ENCODE measurements around the gene ZBED6.
"Not testable (repeated sequence)": the region's sequence is repeated elsewhere in the genome, so short reads cannot be mapped to it uniquely, and the experiment has no call there.

ZBED6 gene

GRCh38 chr1:203826175-203826574 is 30.8 kb downstream of the ZBED6 start:
- H2BK12ac ChIP-seq (ENCODE audit: low read length in 2 of 2) = no peak overlapping the region
- no peaks in the 10 kb centered on the region for H3K9me3 ChIP-seq (ENCODE audit: control insufficient read depth, low read length)

GRCh38 chr1:203828002-203828401 is 32.6 kb downstream of the ZBED6 start:
- Histone ChIP-seq H3K27me3 (ENCODE audit: control insufficient read depth in 1 of 2, insufficient read depth in 1 of 2, low read length in 2 of 2) (no peaks in the 10 kb centered on the region), H3K4me3 (ENCODE audit: insufficient read depth in 1 of 2, low read depth in 1 of 2, low read length in 2 of 2) (no peak overlapping the region), H3K4ac (ENCODE audit: low read depth in 1 of 2, low read length in 2 of 2) (no peak overlapping the region), H2AFZ (ENCODE audit: low read depth, low read length) (no peak overlapping the region), H3K18ac (ENCODE audit: low read depth in 1 of 2, low read length in 2 of 2) (no peak overlapping the region), H2AK5ac (ENCODE audit: low read length, severe bottlenecking) (no peak overlapping the region), H2BK15ac (ENCODE audit: low read depth, poor library complexity, severe bottlenecking) (no peak overlapping the region), H2BK12ac (ENCODE audit: low read length in 2 of 2) (no peak overlapping the region), H3K4me2 (ENCODE audit: low read length, poor library complexity, severe bottlenecking) (no peak overlapping the region), H4K91ac (ENCODE audit: low read length) (no peak overlapping the region), H2BK120ac (ENCODE audit: low read depth, low read length) (no peak overlapping the region), H4K8ac (ENCODE audit: low read length) (no peak overlapping the region), H3K36me3 (ENCODE audit: control insufficient read depth in 1 of 2, insufficient read depth in 2 of 2, low read depth in 1 of 2, low read length in 2 of 2) (peaks cover 22 to 88% of the 10 kb centered on the region in 2 experiments), H3K14ac (ENCODE audit: low read length in 2 of 2) (no peak overlapping the region), H3K23ac (ENCODE audit: low read length in 2 of 2) (no peak overlapping the region), H3K9me3 (ENCODE audit: control insufficient read depth, low read length) (no peaks in the 10 kb centered on the region), H3K79me1 (replicated peaks; ENCODE audit: low read length, poor library complexity, severe bottlenecking) (peaks cover 6% of the 10 kb centered on the region), H3K9ac (ENCODE audit: low read length) (no peak overlapping the region), H3K4me1 (ENCODE audit: control insufficient read depth, insufficient read depth, low read depth, low read length) (no peaks in the 10 kb centered on the region), H3K27ac (ENCODE audit: low read length, poor library complexity, severe bottlenecking) (no peak overlapping the region), H2BK5ac (ENCODE audit: low read depth, low read length, poor library complexity, severe bottlenecking) (no peak overlapping the region)
- over 99% methylated on average over 4 of the region's 5 CpGs for WGBS
- DNase-seq = no peak

More at GRCh38 chr1:203826175-203826574, 30.8 kb downstream of the ZBED6 start:
- Histone ChIP-seq H3K4ac (ENCODE audit: low read depth in 1 of 2, low read length in 2 of 2) (no peak overlapping the region), H4K91ac (ENCODE audit: low read length) (no peak overlapping the region), H3K79me1 (replicated peaks; ENCODE audit: low read length, poor library complexity, severe bottlenecking) (peaks cover 4% of the 10 kb centered on the region), H4K8ac (ENCODE audit: low read length) (no peak overlapping the region), H2BK15ac (ENCODE audit: low read depth, poor library complexity, severe bottlenecking) (no peak overlapping the region), H3K4me1 (ENCODE audit: control insufficient read depth, insufficient read depth, low read depth, low read length) (no peaks in the 10 kb centered on the region), H3K9ac (ENCODE audit: low read length) (no peak overlapping the region), H2BK5ac (ENCODE audit: low read depth, low read length, poor library complexity, severe bottlenecking) (no peak overlapping the region), H3K18ac (ENCODE audit: low read depth in 1 of 2, low read length in 2 of 2) (no peak overlapping the region), H2BK120ac (ENCODE audit: low read depth, low read length) (no peak overlapping the region), H2AK5ac (ENCODE audit: low read length, severe bottlenecking) (no peak overlapping the region), H3K36me3 (ENCODE audit: control insufficient read depth in 1 of 2, insufficient read depth in 2 of 2, low read depth in 1 of 2, low read length in 2 of 2) (peaks cover 23 to 87% of the 10 kb centered on the region in 2 experiments), H3K14ac (ENCODE audit: low read length in 2 of 2) (no peak overlapping the region), H3K27me3 (ENCODE audit: control insufficient read depth in 1 of 2, insufficient read depth in 1 of 2, low read length in 2 of 2) (no peaks in the 10 kb centered on the region), H3K4me3 (ENCODE audit: insufficient read depth in 1 of 2, low read depth in 1 of 2, low read length in 2 of 2) (no peak overlapping the region), H3K27ac (ENCODE audit: low read length, poor library complexity, severe bottlenecking) (no peak overlapping the region), H3K4me2 (ENCODE audit: low read length, poor library complexity, severe bottlenecking) (no peak overlapping the region), H3K23ac (ENCODE audit: low read length in 2 of 2) (no peak overlapping the region), H2AFZ (ENCODE audit: low read depth, low read length) (no peak overlapping the region)
- WGBS = no CpG with 5 or more reads among the region's 2 CpGs
- no peak for DNase-seq

GRCh38 chr1:203828503-203828902 is 33.1 kb downstream of the ZBED6 start:
- H2BK120ac ChIP-seq (ENCODE audit: low read depth, low read length) = no peak overlapping the region
- H3K27ac ChIP-seq (ENCODE audit: low read length, poor library complexity, severe bottlenecking) = no peak overlapping the region
- H3K9me3 ChIP-seq (ENCODE audit: control insufficient read depth, low read length) = no peaks in the 10 kb centered on the region
- H4K8ac ChIP-seq (ENCODE audit: low read length) = no peak overlapping the region
- no peak overlapping the region for H4K91ac ChIP-seq (ENCODE audit: low read length)
- no peaks in the 10 kb centered on the region for H3K27me3 ChIP-seq (ENCODE audit: control insufficient read depth in 1 of 2, insufficient read depth in 1 of 2, low read length in 2 of 2)
- no CpG with 5 or more reads among the region's 1 CpG for WGBS
- no peak overlapping the region for H2AFZ ChIP-seq (ENCODE audit: low read depth, low read length)
- H3K4me2 ChIP-seq (ENCODE audit: low read length, poor library complexity, severe bottlenecking) = no peak overlapping the region
- H2BK12ac ChIP-seq (ENCODE audit: low read length in 2 of 2) = no peak overlapping the region
- H2BK5ac ChIP-seq (ENCODE audit: low read depth, low read length, poor library complexity, severe bottlenecking) = no peak overlapping the region
- H3K14ac ChIP-seq (ENCODE audit: low read length in 2 of 2) = no peak overlapping the region
- H2AK5ac ChIP-seq (ENCODE audit: low read length, severe bottlenecking) = no peak overlapping the region
- no peak overlapping the region for H3K4ac ChIP-seq (ENCODE audit: low read depth in 1 of 2, low read length in 2 of 2)
- peaks cover 6% of the 10 kb centered on the region for H3K79me1 ChIP-seq (replicated peaks; ENCODE audit: low read length, poor library complexity, severe bottlenecking)
- H2BK15ac ChIP-seq (ENCODE audit: low read depth, poor library complexity, severe bottlenecking) = no peak overlapping the region
- H3K4me3 ChIP-seq (ENCODE audit: insufficient read depth in 1 of 2, low read depth in 1 of 2, low read length in 2 of 2) = no peak overlapping the region
- peak overlapping the region; percentile 63 for H3K9ac ChIP-seq (ENCODE audit: low read length)
- H3K23ac ChIP-seq (ENCODE audit: low read length in 2 of 2) = no peak overlapping the region
- peaks cover 22 to 85% of the 10 kb centered on the region in 2 experiments for H3K36me3 ChIP-seq (ENCODE audit: control insufficient read depth in 1 of 2, insufficient read depth in 2 of 2, low read depth in 1 of 2, low read length in 2 of 2)
- no peaks in the 10 kb centered on the region for H3K4me1 ChIP-seq (ENCODE audit: control insufficient read depth, insufficient read depth, low read depth, low read length)
- DNase-seq = no peak
- H3K18ac ChIP-seq (ENCODE audit: low read depth in 1 of 2, low read length in 2 of 2) = no peak overlapping the region

GRCh38 chr1:203829247-203829646 is 33.8 kb downstream of the ZBED6 start:
- H4K8ac ChIP-seq (ENCODE audit: low read length); H2BK15ac ChIP-seq (ENCODE audit: low read depth, poor library complexity, severe bottlenecking); H3K18ac ChIP-seq (ENCODE audit: low read depth in 1 of 2, low read length in 2 of 2); H3K14ac ChIP-seq (ENCODE audit: low read length in 2 of 2); DNase-seq; H3K4me1 ChIP-seq (ENCODE audit: control insufficient read depth, insufficient read depth, low read depth, low read length); H3K23ac ChIP-seq (ENCODE audit: low read length in 2 of 2); H3K79me1 ChIP-seq (replicated peaks; ENCODE audit: low read length, poor library complexity, severe bottlenecking); H2AK5ac ChIP-seq (ENCODE audit: low read length, severe bottlenecking); H2BK12ac ChIP-seq (ENCODE audit: low read length in 2 of 2); H3K4me2 ChIP-seq (ENCODE audit: low read length, poor library complexity, severe bottlenecking); H3K27ac ChIP-seq (ENCODE audit: low read length, poor library complexity, severe bottlenecking); H2BK120ac ChIP-seq (ENCODE audit: low read depth, low read length); H3K9me3 ChIP-seq (ENCODE audit: control insufficient read depth, low read length); H2AFZ ChIP-seq (ENCODE audit: low read depth, low read length); H3K4ac ChIP-seq (ENCODE audit: low read depth in 1 of 2, low read length in 2 of 2); H2BK5ac ChIP-seq (ENCODE audit: low read depth, low read length, poor library complexity, severe bottlenecking); H3K27me3 ChIP-seq (ENCODE audit: control insufficient read depth in 1 of 2, insufficient read depth in 1 of 2, low read length in 2 of 2); H4K91ac ChIP-seq (ENCODE audit: low read length): not testable (repeated sequence)
- Histone ChIP-seq H3K9ac (ENCODE audit: low read length) (peak overlapping the region; percentile 63), H3K4me3 (ENCODE audit: insufficient read depth in 1 of 2, low read depth in 1 of 2, low read length in 2 of 2) (peak overlapping the region in 1 of 2 experiments; percentile 27), H3K36me3 (ENCODE audit: control insufficient read depth in 1 of 2, insufficient read depth in 2 of 2, low read depth in 1 of 2, low read length in 2 of 2) (peaks cover 24 to 86% of the 10 kb centered on the region in 2 experiments)
- 99% methylated on average over 4 of the region's 5 CpGs for WGBS

Data from mesenchymal stem cell (in vitro differentiated cells and primary cell).